A204.1 (cell line): ENCODE data around the gene NAIF1.
"Not testable (repeated sequence)": the region's sequence is repeated elsewhere in the genome, so short reads cannot be mapped to it uniquely, and the experiment has no call there.

ENCODE experiments used
- FAIRE-seq: peaks from 2 replicates; lab custom pipeline; 2012; peaks lifted over from hg19 to GRCh38; lab: Jason Lieb, UNC

The NAIF1 gene

DNA sequence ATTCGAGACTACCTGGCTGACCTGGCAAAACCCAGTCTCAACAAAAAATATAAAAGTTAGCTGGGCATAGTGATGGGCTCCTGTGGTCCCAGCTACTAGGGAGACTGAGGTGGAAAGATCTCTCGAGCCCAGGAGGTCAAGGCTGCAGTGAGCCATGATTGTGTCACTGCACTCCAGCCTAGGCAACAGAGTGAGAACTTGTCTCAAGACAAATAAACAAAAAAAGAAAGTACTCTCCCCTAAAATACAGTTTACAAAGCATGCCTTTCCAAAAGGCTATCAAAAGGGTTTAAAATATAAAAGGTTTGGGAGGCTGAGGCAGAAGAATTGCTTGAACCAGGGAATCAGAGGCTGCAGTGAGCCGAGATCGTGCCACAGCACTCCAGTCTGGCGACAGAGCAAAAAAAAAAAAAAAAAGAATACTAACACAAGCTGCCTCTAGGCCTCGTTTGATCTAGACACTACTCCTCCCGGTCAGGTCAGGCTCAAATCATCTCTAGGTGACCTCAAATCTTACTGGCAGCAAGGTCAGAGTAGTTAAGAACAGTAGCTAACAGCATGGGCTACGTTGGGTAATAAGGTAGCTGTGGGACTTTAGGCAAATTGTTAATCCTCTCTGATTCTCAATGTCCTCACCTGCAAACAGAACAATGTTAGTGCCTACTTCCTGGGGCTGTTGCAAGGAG, 9.3 kb downstream of the NAIF1 start:
- FAIRE-seq: no peak

DNA sequence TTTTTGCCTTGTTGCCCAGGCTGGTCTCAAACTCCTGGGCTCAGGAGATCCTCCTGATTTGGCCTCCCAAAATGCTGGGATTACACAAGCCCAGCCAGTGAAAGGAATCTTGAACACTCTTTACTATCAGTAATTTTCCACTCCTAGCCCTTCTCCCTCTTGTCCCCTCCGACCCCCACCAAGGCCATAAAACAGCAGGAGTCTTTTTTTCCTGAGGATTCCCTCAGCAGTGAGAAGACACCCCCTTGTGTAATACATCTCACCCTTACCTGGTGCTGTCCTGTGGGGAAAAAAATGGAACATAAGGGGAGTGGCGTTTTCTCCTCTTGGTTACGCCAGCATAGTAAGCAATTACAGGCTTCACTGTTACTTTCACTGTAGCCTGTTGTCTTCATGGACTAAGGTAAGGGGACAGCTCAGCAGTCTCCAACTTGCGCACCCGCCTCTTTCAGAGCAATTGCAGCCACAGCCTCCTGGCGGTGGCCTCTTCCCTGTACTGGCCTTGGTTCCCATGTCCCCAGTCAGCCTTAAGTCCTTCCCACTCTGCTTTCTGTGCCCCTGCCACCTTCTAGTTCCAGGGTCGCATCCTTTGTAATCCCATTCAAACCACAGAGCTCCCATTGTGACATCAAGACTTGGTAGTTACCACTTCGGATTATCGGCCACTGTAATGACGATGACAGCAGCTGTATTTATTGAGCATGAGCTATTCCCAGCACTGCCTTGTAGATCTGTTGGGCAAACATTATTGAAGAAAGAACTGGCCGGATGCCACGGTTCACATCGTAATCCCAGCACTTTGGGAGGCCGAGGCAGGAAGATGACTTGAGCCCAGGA, 10.0 kb downstream of the NAIF1 start:
- no peak for FAIRE-seq

DNA sequence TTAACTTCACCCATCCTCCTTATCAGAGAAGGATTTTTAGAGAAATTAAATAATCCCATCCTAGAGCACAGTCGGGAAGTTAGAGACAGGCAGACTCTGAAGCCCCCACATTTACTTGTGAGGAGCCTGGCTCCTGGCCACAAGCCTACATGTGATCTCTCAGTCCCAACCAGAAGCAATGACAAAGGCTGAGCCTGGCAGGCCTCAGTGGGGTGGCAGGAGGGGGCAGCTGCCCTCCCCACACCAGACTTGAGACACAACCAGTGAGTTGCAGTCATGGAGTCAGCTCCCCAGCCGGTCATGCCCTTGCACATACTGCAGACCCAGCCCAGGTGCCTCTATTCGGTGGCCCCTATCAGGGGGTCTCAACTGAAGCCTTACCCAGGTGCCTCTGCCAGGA, 11.0 kb downstream of the NAIF1 start:
- FAIRE-seq: no peak

DNA sequence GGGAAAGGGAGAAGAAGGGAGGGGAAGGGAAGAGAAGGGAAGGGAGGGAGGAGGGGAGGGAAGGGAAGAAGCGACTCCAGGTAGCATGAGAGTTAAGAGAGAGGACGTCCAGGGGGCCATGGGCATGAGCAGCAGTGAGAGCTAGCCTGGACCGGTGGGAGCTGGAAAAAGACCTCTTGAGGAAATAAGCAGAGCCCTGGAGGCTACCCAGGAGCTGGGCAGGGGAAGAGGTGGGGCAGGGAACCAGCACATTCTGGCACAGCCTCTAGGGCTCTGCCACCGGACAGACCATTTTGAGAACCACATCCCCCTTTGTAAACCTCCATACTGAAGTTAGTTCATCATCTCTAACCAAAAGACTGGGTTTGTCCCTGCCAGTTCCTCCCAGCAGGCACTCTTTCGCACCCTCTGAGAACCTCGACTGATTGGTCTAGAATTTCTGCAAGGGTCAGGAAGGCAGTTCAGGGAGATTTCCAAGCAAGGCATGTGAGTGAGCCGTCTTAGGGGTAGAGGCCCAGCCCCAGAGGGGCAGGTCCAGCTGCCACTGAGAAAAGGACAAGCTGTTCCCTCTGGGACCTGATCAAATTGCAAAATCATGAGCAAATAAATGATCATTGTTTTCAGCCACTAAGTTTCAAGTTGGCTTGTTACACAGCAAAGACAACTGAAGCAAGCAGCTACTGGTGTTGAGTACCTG, 11.6 kb downstream of the NAIF1 start:
- no peak for FAIRE-seq

DNA sequence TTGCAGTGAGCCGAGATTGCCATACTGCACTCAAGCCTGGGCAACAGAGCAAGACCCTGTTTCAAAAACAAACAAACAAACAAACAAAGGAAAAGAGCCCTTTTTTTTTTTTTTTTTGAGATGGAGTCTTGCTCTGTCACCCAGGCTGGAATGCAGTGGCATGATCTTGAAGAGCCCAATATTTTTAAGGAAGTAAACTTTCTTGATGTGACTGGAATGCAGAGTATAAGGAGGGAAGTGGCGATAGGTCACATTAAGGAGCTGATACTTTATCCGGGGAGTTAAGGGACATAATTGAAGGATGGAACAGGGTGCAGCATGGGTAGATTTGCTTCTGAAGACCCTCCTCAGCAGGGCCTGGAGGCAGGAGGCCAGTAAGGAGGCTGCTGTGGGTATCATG, 13.0 kb downstream of the NAIF1 start:
- no peak for FAIRE-seq

DNA sequence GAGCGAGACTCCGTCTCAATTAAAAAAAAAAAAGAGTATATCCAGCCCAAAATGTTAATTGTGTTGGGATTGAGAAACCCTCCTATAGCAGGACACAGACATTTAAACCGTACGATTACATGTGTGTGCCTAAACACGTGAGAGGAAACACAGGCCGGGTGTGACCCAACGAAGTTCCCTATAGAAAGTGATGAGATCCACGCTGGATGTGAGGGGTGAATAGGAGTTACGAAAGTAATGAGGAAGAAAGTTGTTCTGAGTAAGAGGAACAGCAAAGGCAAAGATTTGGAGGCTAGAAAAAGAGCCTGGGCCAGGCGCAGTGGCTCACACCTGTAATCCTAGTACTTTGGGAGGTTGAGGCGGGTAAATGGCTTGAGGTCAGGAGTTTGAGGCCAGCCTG, 13.6 kb downstream of the NAIF1 start:
- FAIRE-seq: no peak

DNA sequence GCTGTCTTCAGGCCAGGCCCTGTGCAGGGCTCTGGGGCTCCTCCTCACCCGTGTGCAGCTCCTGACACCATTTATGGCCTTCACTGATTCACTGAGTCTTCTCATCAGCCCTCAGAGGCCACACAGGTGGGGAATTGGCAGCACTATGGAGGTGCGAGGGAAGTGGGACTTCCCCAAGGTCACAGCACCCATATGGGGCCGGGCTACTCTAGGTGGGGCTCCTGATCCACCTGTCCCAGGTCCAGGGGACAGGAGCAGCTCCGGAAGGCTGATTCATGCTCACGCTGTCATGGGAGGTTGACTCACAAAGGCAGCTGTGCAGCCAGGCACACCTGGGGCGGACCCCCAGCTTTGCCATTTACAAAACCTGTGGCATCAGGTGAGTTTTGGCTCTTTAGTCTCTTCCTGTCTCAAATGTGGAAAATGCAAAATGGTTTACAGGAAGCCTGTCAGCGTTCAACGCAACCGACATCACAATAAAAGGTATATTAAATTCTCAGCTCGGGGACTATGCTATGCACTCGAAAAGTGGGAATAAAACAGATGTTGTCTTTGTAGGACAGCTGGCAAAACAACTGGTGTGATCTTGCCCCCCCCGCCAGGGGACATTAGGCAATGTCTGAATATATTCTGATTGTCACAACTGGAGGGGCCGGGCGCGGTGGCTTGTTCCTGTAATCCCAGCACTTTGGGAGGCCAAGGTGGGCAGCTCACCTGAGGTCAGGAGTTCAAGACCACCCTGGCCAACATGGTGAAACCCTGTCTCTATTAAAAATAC, 15.0 kb downstream of the NAIF1 start:
- no peak for FAIRE-seq

DNA sequence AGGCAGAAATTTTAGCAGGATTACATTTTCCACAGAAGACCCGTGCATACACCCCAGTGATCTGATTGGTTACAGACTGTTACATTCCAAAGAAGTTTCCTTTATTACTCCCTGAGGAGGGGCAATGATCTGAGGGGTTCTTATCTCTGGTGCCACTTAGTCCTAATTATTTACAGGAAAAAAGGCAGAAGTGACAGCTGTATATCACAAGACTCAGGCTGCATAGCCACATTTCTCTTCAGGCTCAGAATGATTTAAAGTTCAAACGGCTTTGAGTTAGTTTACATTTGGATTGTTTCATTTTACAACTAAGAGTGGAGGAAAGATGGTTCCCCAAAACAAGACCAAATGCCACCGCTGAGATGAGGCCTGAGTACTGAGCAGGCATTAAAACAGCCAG, 17.3 kb downstream of the NAIF1 start:
- no peak for FAIRE-seq

DNA sequence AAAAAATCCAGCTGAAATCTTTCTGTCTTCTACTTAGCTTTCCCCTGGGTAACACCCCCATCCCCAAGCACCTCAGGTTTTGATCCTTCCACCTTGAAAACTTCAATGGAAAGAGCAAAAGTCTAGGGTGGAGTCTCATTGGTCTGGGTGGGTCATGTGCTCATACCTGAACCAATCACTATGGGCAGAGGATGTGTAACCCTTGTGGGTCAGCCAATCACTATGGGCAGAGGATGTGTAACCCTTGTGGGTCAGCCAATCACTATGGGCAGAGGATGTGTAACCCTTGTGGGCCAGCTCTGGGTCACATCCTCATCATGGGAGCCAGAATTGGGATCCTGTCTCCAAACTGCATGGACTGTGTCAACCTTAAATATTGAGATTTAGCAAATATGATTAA, 18.5 kb downstream of the NAIF1 start:
- no peak for FAIRE-seq

DNA sequence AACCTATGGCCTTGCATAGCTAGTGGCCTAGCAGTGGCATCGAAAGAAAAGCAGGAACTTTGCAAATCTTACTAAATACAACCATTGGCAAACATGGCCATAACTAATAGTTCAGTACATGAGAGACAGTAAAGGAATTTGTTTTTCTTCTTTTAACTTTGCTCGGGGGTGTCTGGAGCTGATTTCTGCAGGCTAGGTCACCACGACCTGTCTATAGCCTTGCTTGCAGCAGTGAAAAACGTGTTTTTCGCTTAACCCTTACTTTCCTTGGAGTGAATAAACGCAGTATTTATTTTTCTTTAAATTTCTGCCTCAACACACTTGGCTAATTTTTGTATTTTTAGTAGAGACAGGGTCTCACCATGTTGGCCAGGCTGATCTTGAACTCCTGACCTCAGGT, 19.9 kb downstream of the NAIF1 start:
- FAIRE-seq: no peak

DNA sequence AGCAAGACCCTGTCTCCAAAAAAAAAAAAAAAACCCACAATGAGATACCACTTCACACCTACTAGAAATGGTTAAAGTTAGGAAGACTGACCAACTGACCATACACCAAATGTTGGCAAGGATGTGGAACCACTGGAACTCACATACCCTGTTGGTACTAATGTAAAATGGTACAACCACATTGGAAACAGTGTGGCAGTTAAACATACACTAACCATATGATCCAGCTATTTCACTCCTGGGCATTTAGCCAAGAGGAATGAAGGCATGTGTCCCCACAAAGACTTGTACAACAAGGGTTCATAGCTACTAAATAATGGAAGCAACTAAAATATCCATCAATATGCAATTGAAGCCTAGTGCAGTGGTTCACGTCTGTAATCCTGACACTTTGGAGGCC, 21.3 kb downstream of the NAIF1 start:
- FAIRE-seq: no peak

DNA sequence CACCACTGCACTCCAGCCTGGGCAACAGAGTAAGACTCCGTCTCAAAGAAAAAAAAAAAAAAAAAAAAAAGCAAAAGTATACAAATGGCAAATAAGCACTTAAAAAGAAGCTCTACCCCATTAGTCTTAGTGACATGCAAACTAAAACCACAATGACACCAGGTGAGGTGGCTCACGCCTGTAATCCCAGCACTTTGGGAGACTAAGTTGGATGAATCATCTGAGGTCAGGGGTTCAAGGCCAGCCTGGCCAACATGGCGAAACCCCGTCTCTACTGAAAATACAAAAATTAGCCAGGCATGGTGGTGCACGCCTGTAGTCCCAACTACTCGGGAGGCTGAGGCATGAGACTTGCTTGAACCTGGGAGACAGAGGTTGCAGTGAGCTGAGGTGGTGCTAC, 21.7 kb downstream of the NAIF1 start:
- FAIRE-seq: not testable (repeated sequence)

DNA sequence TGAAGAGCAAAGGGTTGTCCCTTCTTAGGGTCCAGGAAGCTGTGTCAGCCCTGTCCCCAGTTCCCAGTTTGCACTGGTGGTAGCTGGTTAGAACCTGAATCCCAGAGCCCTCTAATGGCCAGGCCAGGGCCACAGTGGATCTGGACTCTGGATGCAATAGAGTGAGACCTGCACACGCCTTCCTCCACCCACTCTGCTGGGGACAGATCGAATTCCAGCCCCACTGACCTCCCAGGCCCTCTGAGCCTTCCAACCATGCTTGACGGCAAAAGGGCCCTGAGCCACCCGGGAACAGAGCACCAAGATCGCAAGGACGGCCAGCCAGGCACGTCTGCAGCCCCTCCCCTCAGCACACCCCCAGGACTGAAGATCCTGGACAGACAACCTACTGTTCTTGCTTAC, 23.7 kb downstream of the NAIF1 start:
- no peak for FAIRE-seq

DNA sequence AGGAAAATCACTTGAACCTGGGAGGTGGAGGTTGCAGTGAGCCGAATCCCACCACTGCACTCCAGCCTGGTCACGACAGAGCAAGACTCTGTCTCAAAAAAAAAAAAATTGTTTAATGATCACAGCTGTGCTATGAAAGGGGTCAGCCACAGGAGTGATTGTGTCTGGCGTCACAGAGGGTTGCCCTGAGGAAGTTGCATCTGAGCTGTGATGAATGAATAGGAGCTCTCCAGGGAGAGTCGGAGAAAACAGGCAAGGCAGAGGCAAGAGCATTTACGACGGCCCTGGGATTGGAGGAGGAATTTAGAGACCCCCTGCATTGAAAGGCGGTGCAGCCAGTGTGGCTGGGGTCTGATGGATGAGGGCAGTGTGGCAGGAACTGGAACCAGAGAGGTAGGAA, 25.1 kb downstream of the NAIF1 start:
- FAIRE-seq: no peak

DNA sequence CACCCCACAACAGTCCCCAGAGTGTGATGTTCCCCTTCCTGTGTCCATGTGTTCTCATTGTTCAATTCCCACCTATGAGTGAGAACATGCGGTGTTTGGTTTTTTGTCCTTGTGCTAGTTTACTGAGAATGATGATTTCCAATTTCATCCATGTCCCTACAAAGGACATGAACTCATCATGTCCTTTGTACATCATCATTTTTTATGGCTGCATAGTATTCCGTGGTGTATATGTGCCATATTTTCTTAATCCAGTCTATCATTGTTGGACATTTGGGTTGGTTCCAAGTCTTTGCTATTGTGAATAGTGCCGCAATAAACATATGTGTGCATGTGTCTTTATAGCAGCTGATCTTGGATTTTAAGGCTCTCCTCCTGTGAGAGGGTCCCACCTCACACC, 26.3 kb downstream of the NAIF1 start:
- FAIRE-seq: not testable (repeated sequence)

DNA sequence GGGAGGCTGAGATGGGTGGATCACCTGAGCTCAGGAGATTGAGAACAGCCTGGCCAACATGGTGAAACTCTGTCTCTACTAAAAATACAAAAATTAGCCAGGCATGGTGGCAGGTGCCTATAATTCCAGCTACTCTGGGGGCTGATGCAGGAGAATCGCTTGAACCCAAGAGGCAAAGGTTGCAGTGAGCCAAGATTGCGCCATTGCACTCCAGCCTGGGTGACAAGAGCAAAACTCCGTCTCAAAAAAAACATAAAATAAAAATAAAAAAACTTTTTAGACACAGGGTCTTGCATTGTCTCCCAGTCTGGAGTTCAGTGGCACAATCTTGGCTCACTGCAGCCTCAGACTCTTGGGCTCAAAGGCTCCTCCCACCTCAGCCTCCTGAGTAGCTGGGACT, 30.6 kb downstream of the NAIF1 start:
- FAIRE-seq: not testable (repeated sequence)

DNA sequence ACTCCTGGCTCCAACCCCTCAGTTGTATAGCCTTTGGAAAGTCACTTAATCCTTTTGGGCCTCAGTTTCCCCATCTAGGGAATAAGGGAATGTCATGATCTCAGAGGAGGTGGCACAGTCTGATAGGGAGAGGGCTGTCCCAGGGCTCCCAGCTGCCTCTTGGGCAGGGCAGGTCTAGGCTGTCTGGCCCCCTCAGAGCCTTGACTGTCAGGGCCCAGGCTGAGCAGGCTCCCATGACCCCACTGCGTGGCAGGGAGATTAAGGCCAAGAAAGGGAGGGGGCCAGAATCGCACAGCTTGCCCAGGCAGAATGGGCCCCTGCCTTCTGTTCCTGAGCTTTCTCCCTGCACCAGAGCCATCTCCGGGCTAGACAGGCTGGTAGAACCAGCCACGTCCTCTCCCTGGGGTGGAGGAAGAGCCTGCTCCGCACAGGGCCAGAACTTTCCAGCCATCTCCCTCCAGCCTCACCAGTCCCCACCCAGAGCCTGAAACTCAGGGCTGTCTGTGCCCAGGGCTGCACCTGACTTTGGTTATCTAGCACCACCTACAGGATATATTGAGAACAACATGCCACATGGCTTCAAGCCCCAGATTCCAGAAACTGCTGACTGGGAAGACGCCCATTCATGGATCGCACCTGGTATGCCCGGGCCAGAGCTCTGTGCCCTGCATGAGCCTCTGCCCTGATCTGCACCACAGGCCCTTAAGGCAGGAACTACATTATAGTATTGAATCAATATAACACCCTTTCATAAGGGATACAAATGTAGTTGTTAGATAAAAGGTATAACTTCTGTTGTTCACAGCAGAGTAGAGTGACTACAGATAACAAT, 32.1 kb downstream of the NAIF1 start:
- FAIRE-seq: no peak

DNA sequence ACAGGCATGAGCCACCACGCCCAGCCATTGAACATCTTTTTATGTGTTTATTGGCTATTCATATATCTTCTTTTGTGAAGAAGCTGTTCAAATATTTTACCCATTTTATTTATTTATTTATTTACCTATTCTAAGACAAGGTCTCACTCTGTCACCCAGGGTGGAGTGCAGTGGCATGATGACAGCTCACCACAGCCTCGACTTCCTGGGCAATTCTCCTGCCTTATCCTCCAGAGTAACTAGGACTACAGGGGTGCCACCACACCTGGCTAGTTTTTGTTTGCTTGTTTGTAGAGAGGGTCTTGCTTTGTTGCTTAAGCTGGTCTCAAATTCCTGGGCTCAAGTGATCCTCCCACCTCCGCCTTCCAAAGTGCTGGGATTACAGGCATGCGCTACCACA, 33.5 kb downstream of the NAIF1 start:
- no peak for FAIRE-seq

DNA sequence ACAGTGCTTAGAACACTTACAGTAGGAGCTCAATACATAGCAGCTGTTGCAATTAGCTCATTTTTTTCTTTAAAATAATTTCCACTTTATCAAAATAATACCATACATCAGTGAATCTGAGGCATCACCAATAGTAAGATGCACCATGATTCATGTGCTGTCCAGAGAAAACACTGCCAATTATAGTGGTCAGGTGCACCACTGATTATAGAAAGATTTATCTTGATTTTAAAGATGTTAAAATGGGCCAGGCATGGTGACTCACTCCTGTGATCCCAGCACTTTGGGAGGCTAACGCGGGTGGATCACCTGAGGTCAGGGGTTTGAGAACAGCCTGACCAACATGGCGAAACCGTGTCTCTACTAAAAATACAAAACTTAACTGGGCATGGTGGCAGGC, 39.4 kb downstream of the NAIF1 start:
- FAIRE-seq: no peak

DNA sequence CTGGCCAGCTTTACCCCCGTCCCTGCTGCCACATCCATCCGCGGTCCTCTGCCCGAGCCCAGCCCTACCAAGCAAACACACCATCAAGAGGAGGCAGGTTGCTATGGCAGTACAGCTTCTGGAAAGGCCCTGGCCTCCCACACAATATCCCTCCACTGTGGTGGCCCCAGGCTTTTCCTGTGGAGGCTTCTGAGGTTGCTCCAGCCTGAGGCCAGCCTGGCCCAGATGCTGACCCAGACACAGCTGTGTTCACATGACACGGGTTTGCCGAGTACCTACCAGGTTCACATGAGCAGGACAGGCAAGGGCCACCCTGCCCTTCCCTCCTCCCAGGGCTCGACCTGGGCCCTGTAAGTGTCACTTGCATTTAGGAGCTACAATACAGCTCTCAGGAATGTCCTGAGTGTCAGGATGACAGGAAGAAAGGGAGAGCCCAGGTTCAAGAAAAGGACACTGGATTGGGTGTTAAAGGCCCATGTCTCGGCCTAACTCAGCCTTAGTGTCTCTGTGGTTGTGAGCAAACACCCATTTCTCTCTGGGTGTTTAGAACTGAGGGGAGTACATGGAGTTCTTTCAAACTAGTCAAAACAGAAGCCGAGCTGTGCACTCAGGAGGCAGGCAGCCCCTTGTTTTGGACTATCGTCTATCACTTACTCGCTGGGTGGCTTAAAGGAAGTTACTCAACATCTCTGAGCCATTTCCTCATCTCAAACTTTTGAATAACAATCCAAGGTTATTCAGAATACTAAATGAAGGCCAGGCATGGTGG, 40.2 kb downstream of the NAIF1 start:
- no peak for FAIRE-seq

DNA sequence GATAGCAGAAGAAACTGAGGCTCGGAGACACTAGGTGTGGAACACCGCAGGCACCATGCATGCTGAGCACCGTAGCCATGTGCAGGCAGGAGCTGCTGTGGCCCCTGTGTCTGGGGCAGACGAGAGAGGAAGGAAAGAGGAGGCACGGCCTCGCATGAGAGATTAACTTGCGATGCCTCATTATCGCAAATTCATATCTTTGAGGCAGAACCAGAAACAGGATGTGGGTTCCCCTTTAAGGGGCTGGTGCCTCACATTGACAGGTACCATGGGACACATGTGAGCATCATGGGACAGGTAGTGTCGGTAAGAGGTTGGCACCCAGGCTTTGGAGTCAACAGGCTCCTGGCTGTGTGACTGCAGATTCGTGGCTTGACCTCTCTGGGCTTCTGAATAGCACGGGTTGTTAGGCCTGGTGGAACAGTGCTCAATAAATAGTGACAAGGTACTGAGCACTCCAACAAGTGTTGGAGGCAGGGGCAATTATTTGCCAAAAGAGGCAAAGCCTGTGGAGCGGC, 40.8 kb downstream of the NAIF1 start:
- FAIRE-seq: no peak
